RWPE1 (cell line): ENCODE measurements around the gene HS3ST3B1.

Source experiments
- CTCF ChIA-PET: fragments of 350-600 bp; sonication (Branson Sonifier 250); formaldehyde crosslinking; extraction: SDS; loops from one replicate; lab custom pipeline; 2021; lab: Yijun Ruan, JAX
- POLR2A ChIA-PET: fragments of 400-600 bp; formaldehyde crosslinking; extraction: SDS; loops from one replicate; lab custom pipeline; 2020; ENCODE audit warnings: antibody characterized with exemption; ENCODE audit not compliant: low non-redundant PET; lab: Yijun Ruan, JAX
- DNase-seq: peaks from one replicate; pipeline ENCODE4 v3.0.0; 2012; ENCODE audit warnings: low spot score
- H3K27ac ChIP-seq: fragments of 450-650 bp; 2 replicates; pipeline ENCODE4 v1.5.1; 2017
- CTCF ChIP-seq: fragments of 450-650 bp; conservative IDR thresholded peaks from 2 replicates; pipeline ENCODE4 v1.5.1; 2017; ENCODE audit warnings: low read depth, mild to moderate bottlenecking

The HS3ST3B1 gene

GRCh38 chr17:14361945-14362508 is 61.1 kb downstream of the HS3ST3B1 start:
- no peak overlapping the region for H3K27ac ChIP-seq
- no peak for DNase-seq
- no peak for TF ChIP-seq CTCF
- CTCF ChIA-PET: interaction anchor here (0.6 kb wide), 1 partner anchor 1350 kb away, joined by 3 read pairs; no protein-coding TSS in a partner anchor
- POLR2A ChIA-PET: no interaction called here

- no peak for TF ChIP-seq CTCF
- H3K27ac ChIP-seq: no peak overlapping the region
- no peak for DNase-seq
- ChIA-PET POLR2A (no interaction called here), CTCF (no interaction called here)
Observed at GRCh38 chr17:14366199-14366598, 65.3 kb downstream of the HS3ST3B1 start.

- ChIA-PET POLR2A (no interaction called here), CTCF (interaction anchor here (0.6 kb wide), 2 partner anchors 461 to 733 kb away, joined by 3 to 4 read pairs; no protein-coding TSS in a partner anchor)
- no peak for TF ChIP-seq CTCF
- DNase-seq: no peak
- no peak overlapping the region for H3K27ac ChIP-seq
Observed at GRCh38 chr17:14372461-14372860, 71.6 kb downstream of the HS3ST3B1 start.

GRCh38 chr17:14372905-14373613 is 72.2 kb downstream of the HS3ST3B1 start:
- no peak for DNase-seq
- ChIA-PET POLR2A (no interaction called here), CTCF (interaction anchor here (0.6 kb wide), 1 partner anchor 622 kb away, joined by 3 read pairs; no protein-coding TSS in a partner anchor)
- no peak overlapping the region for H3K27ac ChIP-seq
- no peak for TF ChIP-seq CTCF

- no peak for DNase-seq
- ChIA-PET POLR2A (no interaction called here), CTCF (interaction anchor here (0.6 kb wide), 1 partner anchor 622 kb away, joined by 3 read pairs; no protein-coding TSS in a partner anchor)
- H3K27ac ChIP-seq: no peak overlapping the region
- TF ChIP-seq CTCF: no peak
Observed at GRCh38 chr17:14373614-14374259, 72.9 kb downstream of the HS3ST3B1 start.

- ChIA-PET CTCF (no interaction called here), POLR2A (no interaction called here)
- no peak for TF ChIP-seq CTCF
- no peak for DNase-seq
- H3K27ac ChIP-seq: no peak overlapping the region
Observed at GRCh38 chr17:14374268-14374667, 73.4 kb downstream of the HS3ST3B1 start.
